ENCODE results near the gene ICAM5.

Gene ICAM5

DNA sequence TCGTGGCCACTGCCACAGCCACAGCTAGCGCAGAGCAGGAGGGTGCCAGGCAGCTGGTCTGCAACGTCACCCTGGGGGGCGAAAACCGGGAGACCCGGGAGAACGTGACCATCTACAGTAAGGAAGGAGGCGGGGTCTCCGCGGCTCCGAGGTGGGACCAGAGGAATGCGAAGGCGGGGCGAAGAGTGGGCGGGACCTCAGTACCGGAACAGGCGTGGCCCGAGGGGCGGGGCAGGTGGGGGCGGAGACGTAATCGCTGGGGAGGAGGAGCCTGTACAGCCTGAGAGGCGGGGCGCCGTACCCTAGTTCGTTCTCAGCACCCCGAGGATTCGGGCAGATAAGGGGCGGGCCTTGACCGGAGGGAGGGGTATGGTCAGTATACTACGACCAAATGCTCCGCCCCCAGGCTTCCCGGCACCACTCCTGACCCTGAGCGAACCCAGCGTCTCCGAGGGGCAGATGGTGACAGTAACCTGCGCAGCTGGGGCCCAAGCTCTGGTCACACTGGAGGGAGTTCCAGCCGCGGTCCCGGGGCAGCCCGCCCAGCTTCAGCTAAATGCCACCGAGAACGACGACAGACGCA, 2.5 kb downstream of the ICAM5 start:
- peak; percentile 30 to 36 for ATAC-seq

GRCh38 chr19:10292789-10293636, 3.3 kb downstream of the ICAM5 start:
- no peak for ATAC-seq

DNA sequence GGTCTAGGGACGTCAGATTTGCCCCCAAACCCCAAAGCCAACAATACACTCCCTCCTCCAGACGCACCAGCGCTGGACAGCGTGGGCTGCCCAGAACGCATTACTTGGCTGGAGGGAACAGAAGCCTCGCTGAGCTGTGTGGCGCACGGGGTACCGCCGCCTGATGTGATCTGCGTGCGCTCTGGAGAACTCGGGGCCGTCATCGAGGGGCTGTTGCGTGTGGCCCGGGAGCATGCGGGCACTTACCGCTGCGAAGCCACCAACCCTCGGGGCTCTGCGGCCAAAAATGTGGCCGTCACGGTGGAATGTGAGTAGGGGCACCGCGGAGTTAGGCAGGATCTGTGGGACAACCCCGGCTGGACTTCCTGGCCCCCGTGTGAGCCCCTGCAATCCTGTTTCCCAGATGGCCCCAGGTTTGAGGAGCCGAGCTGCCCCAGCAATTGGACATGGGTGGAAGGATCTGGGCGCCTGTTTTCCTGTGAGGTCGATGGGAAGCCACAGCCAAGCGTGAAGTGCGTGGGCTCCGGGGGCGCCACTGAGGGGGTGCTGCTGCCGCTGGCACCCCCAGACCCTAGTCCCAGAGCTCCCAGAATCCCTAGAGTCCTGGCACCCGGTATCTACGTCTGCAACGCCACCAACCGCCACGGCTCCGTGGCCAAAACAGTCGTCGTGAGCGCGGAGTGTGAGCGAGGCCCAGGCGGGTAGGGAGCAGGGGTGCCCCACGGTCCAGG, 4.0 kb downstream of the ICAM5 start:
- no peak for ATAC-seq

DNA sequence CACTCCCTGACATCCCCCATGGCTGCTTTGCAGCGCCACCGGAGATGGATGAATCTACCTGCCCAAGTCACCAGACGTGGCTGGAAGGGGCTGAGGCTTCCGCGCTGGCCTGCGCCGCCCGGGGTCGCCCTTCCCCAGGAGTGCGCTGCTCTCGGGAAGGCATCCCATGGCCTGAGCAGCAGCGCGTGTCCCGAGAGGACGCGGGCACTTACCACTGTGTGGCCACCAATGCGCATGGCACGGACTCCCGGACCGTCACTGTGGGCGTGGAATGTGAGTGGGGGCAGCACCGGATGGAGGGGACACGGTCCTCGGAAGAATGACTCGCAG, 4.6 kb downstream of the ICAM5 start:
- no peak for ATAC-seq

- peak; percentile 66 to 76 for ATAC-seq
These were observed 5.6 kb downstream of the ICAM5 start for GRCh38 chr19:10295305-10295846.

GRCh38 chr19:10295847-10296591, 6.3 kb downstream of the ICAM5 start:
- ATAC-seq = no peak

GRCh38 chr19:10299545-10300458, 10.1 kb downstream of the ICAM5 start:
- no peak for ATAC-seq

- ATAC-seq = no peak
These were observed 15.5 kb downstream of the ICAM5 start for GRCh38 chr19:10305139-10305806.

DNA sequence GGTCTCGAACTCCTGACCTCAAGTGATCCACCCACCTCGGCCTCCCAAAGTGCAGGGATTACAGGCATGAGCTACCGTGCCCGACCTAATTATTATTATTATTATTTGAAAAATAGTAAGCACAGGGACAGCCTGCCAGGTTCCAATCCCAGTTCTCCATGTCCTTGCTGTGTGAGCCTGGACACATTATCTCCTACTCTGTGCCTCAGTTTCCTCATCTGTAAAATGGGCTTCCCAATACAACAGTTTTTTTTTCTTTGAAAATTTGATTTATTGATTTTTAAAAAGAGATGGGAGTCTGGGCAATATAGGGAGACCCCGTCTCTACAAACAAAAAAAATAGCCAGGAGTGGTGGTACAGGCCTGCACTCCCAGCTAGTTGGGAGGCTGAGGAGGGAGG, 16.6 kb downstream of the ICAM5 start:
- no peak for ATAC-seq

- no peak for ATAC-seq
These were observed 19.7 kb downstream of the ICAM5 start, which contains the start of gene ZGLP1 for GRCh38 chr19:10309423-10309822. ZGLP1 (minus strand) TSS chr19:10309815.

- ATAC-seq = peak; percentile 89 to 93
These were observed 25.8 kb downstream of the ICAM5 start, which contains the start of gene FDX2 for GRCh38 chr19:10315335-10316214. FDX2 (minus strand) TSS chr19:10316015; CDS start chr19:10315996, 19 bp downstream.

- no peak for ATAC-seq
These were observed 26.7 kb downstream of the ICAM5 start for GRCh38 chr19:10316229-10317044.

- no peak for ATAC-seq
These were observed 27.5 kb downstream of the ICAM5 start for GRCh38 chr19:10317045-10317856.

DNA sequence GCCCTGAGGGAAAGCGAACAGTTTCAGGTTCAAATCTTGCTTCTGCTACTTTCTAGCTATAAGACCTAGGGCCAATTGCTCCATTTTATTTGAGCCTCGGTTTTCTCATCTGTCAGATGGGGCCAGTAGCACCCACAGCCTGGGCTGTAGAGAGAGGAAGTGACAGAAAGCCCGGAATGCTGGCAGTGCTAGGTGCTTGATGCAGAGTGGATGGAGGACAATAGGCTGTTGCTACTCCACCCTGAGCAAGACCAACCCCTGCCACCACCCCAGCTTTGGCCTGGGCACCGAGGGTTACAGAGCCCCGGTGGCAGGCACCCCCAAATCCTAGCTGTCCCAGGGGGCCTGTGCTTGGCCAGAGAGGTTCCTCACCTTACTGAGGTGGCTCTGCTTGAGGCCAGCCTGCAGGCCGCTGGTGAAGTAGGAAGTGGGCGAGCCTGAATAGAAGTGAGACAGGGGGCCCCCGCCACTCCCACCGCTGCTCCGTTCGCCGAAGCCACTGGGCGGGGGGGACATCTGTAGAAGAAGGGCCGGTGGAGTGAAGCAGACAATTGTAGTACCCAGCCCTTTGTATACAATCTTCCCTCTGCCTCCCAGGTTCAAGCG, 28.2 kb downstream of the ICAM5 start:
- no peak for ATAC-seq

DNA sequence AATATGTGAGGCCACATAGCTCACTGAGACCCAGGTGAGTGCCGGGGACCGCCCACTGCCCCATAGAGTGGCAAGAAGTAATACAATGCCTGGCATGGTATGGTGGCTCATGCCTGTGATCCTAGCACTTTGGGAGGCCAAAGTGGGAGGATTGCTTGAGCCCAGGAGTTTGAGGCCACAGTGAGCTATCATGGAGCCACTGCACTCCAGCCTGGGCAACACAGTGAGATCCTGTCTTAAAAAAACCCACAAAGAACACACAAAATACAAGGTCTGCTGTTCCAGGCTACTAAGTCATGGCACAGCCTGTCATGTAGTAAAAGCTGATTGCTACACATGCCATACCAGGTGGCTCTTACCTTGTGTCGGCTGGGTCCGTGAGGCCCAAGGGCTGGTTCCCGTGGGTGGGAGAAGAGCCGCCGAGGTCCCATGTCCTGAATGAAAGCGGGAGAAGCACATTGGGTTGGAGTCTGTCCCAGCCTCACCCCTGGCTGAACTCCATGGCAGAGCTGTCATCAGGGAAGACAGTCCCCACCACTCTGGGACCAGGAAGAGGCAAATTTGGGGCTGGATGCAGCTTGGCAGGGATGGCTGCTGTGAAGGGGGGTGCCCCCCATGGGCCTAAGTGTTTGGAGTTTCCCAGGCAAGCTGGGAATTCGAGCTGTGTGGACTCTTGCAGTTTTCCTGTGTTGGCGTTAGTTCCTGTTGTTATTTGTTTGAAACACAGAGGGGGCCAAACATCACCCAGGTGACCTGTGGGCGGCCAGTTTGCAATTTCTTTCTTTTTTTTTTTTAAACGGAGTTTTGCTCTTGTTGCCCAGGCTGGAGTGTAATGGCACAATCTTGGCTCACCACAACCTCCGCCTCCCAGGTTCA, 29.3 kb downstream of the ICAM5 start:
- no peak for ATAC-seq

GRCh38 chr19:10320602-10321416, 31.1 kb downstream of the ICAM5 start:
- ATAC-seq = no peak
